Measurements from ENCODE around the gene CDNF.

CDNF gene

GRCh38 chr10:14852236-14852635 lies 14.4 kb upstream of the CDNF start:
- TF ChIP-seq CTCF (IDR thresholded peaks at IDR 0.05), result no peak

- TF ChIP-seq CTCF (IDR thresholded peaks at IDR 0.05), result no peak
Observed at GRCh38 chr10:14844948-14845347, 7.1 kb upstream of the CDNF start.

- TF ChIP-seq CTCF (IDR thresholded peaks at IDR 0.05), result no peak
Observed at GRCh38 chr10:14843327-14843988, 5.6 kb upstream of the CDNF start.

GRCh38 chr10:14840178-14840577 lies 2.3 kb upstream of the CDNF start:
- no peak for TF ChIP-seq CTCF (IDR thresholded peaks at IDR 0.05)

- no peak for TF ChIP-seq CTCF (IDR thresholded peaks at IDR 0.05)
Observed at GRCh38 chr10:14839305-14839695, 1.5 kb upstream of the CDNF start.

GRCh38 chr10:14838582-14839304 lies 906 bp upstream of the CDNF start:
- TF ChIP-seq CTCF (IDR thresholded peaks at IDR 0.05), result no peak

GRCh38 chr10:14837003-14837756 lies 657 bp downstream of the CDNF start:
- TF ChIP-seq CTCF (IDR thresholded peaks at IDR 0.05), result no peak

Measured in LNCAP (cell line).